ENCODE results near the gene BRAP. TPM values are rescaled to one million over a fixed set of nuclear protein-coding genes. Genes with fewer than 3 reads are reported as not detected.

Gene BRAP, protein sequence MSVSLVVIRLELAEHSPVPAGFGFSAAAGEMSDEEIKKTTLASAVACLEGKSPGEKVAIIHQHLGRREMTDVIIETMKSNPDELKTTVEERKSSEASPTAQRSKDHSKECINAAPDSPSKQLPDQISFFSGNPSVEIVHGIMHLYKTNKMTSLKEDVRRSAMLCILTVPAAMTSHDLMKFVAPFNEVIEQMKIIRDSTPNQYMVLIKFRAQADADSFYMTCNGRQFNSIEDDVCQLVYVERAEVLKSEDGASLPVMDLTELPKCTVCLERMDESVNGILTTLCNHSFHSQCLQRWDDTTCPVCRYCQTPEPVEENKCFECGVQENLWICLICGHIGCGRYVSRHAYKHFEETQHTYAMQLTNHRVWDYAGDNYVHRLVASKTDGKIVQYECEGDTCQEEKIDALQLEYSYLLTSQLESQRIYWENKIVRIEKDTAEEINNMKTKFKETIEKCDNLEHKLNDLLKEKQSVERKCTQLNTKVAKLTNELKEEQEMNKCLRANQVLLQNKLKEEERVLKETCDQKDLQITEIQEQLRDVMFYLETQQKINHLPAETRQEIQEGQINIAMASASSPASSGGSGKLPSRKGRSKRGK
- 10 to 100 TPM; 21.7 to 26.5 (median 23.1) TPM for total RNA-seq

GRCh38 chr12:111685811-111686573 is at the start of gene BRAP, which contains the start of gene ACAD10:
TSS of gene BRAP (minus strand) at chr12:111685956. CDS start at chr12:111685792, 164 bp downstream.
TSS of gene ACAD10 (plus strand) at chr12:111686053. CDS start at chr12:111692710, 6,657 bp downstream.
- H3K4me3 ChIP-seq, result peak within 1 kb of the TSS; percentile 63 to 77
- peak within 1 kb of the TSS; percentile 63 to 89 (median 86) for H3K27ac ChIP-seq
- peaks cover 4 to 40% (median 23%) of the 10 kb centered on the region in 3 donors for H3K4me1 ChIP-seq
- peak; percentile 98 for ATAC-seq
- peaks cover 0 to 25% of the 10 kb centered on the region in 2 donors for H3K36me3 ChIP-seq
- no peaks in the 10 kb centered on the region for H3K27me3 ChIP-seq
- TF ChIP-seq POLR2AphosphoS5 (IDR thresholded peaks at IDR 0.05) (peak; percentile 94), CTCF (IDR thresholded peaks at IDR 0.05) (no peak), POLR2A (IDR thresholded peaks at IDR 0.05) (peak; percentile 74 to 82)
- H3K9me3 ChIP-seq, result no peaks in the 10 kb centered on the region
- 6% methylated on average over 4 of the region's 63 CpGs; no CpG with 5 or more reads in 1 of the 2 donors for WGBS, 2 donors (ENCODE audit: low coverage in 1 of 2)

DNA sequence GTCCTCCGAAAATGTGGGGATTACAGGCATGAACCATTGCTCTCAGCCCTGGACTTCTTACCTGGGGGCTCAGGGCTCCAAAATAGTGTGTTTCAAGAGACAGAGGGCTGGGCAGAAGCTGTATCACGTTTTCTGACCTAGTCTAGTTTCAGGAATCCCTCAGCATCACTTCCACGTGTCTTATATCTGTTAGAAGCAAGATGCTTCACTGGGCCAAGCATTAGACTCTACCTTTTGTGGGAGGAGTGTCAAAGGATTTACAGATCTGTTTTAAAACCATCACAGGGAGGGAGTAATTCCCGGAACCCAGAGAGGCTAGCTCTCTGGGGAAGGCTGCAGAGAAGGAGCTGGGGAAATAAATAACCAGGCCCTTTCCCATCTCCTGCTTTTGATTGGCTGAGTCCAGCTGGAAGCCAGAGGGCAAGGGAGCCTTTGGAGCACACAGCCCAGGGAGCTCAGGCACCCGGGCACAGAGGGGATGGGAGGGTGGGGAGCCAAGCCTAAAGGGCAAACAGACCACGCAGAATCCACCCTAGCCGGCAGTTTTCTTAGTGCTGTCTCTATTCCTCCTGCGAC is 47.7 kb upstream of the BRAP start:
- peaks cover 0 to 97% of the 10 kb centered on the region in 2 donors for H3K36me3 ChIP-seq
- no peak overlapping the region for H3K4me3 ChIP-seq
- 77% methylated on average over 7 of the region's 8 CpGs; no CpG with 5 or more reads in 1 of the 2 donors for WGBS, 2 donors (ENCODE audit: low coverage in 1 of 2)

GRCh38 chr12:111732786-111733185 is 47.0 kb upstream of the BRAP start:
- H3K36me3 ChIP-seq, result peaks cover 0 to 97% of the 10 kb centered on the region in 2 donors
- no peak overlapping the region for H3K27ac ChIP-seq
- no CpG with 5 or more reads among the region's 4 CpGs for WGBS, 2 donors (ENCODE audit: low coverage in 1 of 2)
- no peak for ATAC-seq
- H3K9me3 ChIP-seq, result no peaks in the 10 kb centered on the region
- H3K4me3 ChIP-seq, result no peak overlapping the region
- TF ChIP-seq CTCF (IDR thresholded peaks at IDR 0.05) (no peak), POLR2AphosphoS5 (IDR thresholded peaks at IDR 0.05) (no peak), POLR2A (IDR thresholded peaks at IDR 0.05) (no peak), EP300 (IDR thresholded peaks at IDR 0.05) (no peak)
- no peaks in the 10 kb centered on the region for H3K27me3 ChIP-seq
- no peaks in the 10 kb centered on the region for H3K4me1 ChIP-seq

More for the DNA sequence above, 47.7 kb upstream of the BRAP start:
- no peaks in the 10 kb centered on the region for H3K4me1 ChIP-seq
- no peaks in the 10 kb centered on the region for H3K27me3 ChIP-seq
- no peak for ATAC-seq
- no peak for TF ChIP-seq CTCF (IDR thresholded peaks at IDR 0.05)
- TF ChIP-seq EP300 (IDR thresholded peaks at IDR 0.05), result no peak
- no peak for TF ChIP-seq POLR2AphosphoS5 (IDR thresholded peaks at IDR 0.05)
- TF ChIP-seq POLR2A (IDR thresholded peaks at IDR 0.05), result no peak
- H3K9me3 ChIP-seq, result no peaks in the 10 kb centered on the region
- H3K27ac ChIP-seq, result no peak overlapping the region

GRCh38 chr12:111730420-111730819 is 44.7 kb upstream of the BRAP start:
- no peaks in the 10 kb centered on the region for H3K4me1 ChIP-seq
- no peak for ATAC-seq
- TF ChIP-seq POLR2AphosphoS5 (IDR thresholded peaks at IDR 0.05) (no peak), POLR2A (IDR thresholded peaks at IDR 0.05) (no peak), CTCF (IDR thresholded peaks at IDR 0.05) (no peak), EP300 (IDR thresholded peaks at IDR 0.05) (no peak)
- no peak overlapping the region for H3K4me3 ChIP-seq
- 74 to 91% methylated on average over 4 to 9 of the region's 9 CpGs for WGBS, 2 donors (ENCODE audit: low coverage in 1 of 2)
- H3K27ac ChIP-seq, result no peak overlapping the region
- H3K36me3 ChIP-seq, result peaks cover 0 to 97% of the 10 kb centered on the region in 2 donors
- H3K27me3 ChIP-seq, result no peaks in the 10 kb centered on the region
- H3K9me3 ChIP-seq, result no peaks in the 10 kb centered on the region
